Measurements from ENCODE around the gene SLC39A5. TPM values are rescaled to one million over a fixed set of nuclear protein-coding genes. Genes with fewer than 3 reads are reported as not detected.

Gene SLC39A5
- total RNA-seq, 4 donors from 2014 or later, result not detected

GRCh38 chr12:56206452-56207166 lies 23.2 kb upstream of the SLC39A5 start:
- DNase-seq (ENCODE audit: low spot score in 2 of 2), result no peak
- WGBS, 2 donors, result 55 to 65% methylated on average over 14 of the region's 14 CpGs
- intact Hi-C loops (cut with DNase I; ENCODE audit: low total_unique reads), result no loop called here
- TF ChIP-seq CTCF (IDR thresholded peaks at IDR 0.05) (no peak), POLR2A (IDR thresholded peaks at IDR 0.05) (no peak)
- H3K4me3 ChIP-seq (ENCODE audit: low read depth, poor library complexity, severe bottlenecking), result no peak overlapping the region

GRCh38 chr12:56208006-56208405 lies 21.8 kb upstream of the SLC39A5 start:
- 87 to 88% methylated on average over 6 of the region's 6 CpGs for WGBS, 2 donors
- no peak overlapping the region for H3K4me3 ChIP-seq (ENCODE audit: low read depth, poor library complexity, severe bottlenecking)
- DNase-seq (ENCODE audit: low spot score in 2 of 2), result no peak
- TF ChIP-seq CTCF (IDR thresholded peaks at IDR 0.05) (no peak), POLR2A (IDR thresholded peaks at IDR 0.05) (no peak)
- intact Hi-C loops (cut with DNase I; ENCODE audit: low total_unique reads), result no loop called here

GRCh38 chr12:56212361-56212760 lies 17.5 kb upstream of the SLC39A5 start:
- TF ChIP-seq POLR2A (IDR thresholded peaks at IDR 0.05) (no peak), CTCF (IDR thresholded peaks at IDR 0.05) (no peak)
- 52 to 54% methylated on average over 1 of the region's 1 CpG for WGBS, 2 donors
- H3K4me3 ChIP-seq (ENCODE audit: low read depth, poor library complexity, severe bottlenecking), result no peak overlapping the region
- no peak for DNase-seq (ENCODE audit: low spot score in 2 of 2)
- intact Hi-C loops (cut with DNase I; ENCODE audit: low total_unique reads), result no loop called here

DNA sequence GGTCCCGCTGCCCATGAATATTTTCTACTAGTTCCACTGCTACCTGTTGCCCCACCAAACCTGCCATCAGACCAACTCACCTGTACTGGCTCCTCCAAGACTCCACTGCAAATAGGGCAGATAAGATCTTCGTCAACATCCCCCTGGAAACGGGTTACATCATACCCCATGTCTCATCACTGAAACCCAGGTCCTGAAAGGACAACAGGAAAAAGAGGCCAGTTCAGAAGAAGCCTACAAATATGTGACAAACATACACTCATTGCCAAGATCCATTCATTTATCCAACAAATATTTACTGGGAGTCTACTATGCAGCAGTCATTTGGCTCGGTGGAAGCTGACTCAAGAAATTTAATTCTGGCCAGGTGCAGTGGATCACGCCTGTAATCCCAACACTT lies 16.0 kb upstream of the SLC39A5 start:
- intact Hi-C loops (cut with DNase I; ENCODE audit: low total_unique reads), result no loop called here
- no peak for DNase-seq (ENCODE audit: low spot score in 2 of 2)
- TF ChIP-seq POLR2A (IDR thresholded peaks at IDR 0.05), result no peak
- TF ChIP-seq CTCF (IDR thresholded peaks at IDR 0.05), result no peak

GRCh38 chr12:56216461-56216860 lies 13.4 kb upstream of the SLC39A5 start:
- no peak overlapping the region for H3K4me3 ChIP-seq (ENCODE audit: low read depth, poor library complexity, severe bottlenecking)
- no peak for DNase-seq (ENCODE audit: low spot score in 2 of 2)
- intact Hi-C loops (cut with DNase I; ENCODE audit: low total_unique reads), result no loop called here
- TF ChIP-seq CTCF (IDR thresholded peaks at IDR 0.05) (no peak), POLR2A (IDR thresholded peaks at IDR 0.05) (no peak)
- 78 to 81% methylated on average over 3 of the region's 3 CpGs for WGBS, 2 donors

More for the DNA sequence above, 16.0 kb upstream of the SLC39A5 start:
- WGBS, 2 donors, result 91 to 92% methylated on average over 5 of the region's 5 CpGs
- no peak overlapping the region for H3K4me3 ChIP-seq (ENCODE audit: low read depth, poor library complexity, severe bottlenecking)

DNA sequence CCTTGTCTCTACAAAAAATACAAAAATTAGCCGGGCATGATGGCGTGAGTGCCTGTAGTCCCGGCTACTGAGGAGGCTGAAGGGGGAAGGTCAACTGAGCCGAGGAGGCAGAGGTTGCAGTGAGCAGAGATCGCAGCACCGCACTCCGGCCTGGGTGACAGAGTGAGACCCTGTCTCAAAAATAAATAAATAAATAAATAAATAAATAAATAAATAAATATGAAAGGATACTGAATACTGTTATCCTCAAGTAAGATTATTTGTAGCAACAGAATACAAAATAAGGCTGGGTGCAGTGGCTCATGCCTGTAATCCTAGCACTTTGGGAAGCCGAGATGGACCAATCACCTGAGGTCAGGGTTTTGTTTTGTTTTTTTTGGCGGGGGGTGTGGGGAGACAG lies 10.0 kb upstream of the SLC39A5 start:
- TF ChIP-seq CTCF (IDR thresholded peaks at IDR 0.05), result no peak
- no peak for DNase-seq (ENCODE audit: low spot score in 2 of 2)
- intact Hi-C loops (cut with DNase I; ENCODE audit: low total_unique reads), result loop anchor here (2.0 kb wide), 1 partner anchor 51 kb away; no protein-coding TSS in a partner anchor
- no peak overlapping the region for H3K4me3 ChIP-seq (ENCODE audit: low read depth, poor library complexity, severe bottlenecking)
- 94 to 96% methylated on average over 9 of the region's 9 CpGs for WGBS, 2 donors

Measured in lower leg skin (tissue), 4 donors.